Calu3 (cell line): ENCODE results near the gene SERPINF2. TPM values are rescaled to one million over a fixed set of nuclear protein-coding genes. Genes with fewer than 3 reads are reported as not detected.

ENCODE experiments used
- BruUV-seq: library from RNA; stranded (reverse); fragments of 400-500 nt; replicated peaks from 2 replicates; lab custom pipeline; 2021; lab: Mats Ljungman, UMichigan
- CTCF ChIA-PET: fragments of 300-600 bp; sonication (Branson Sonifier 250); formaldehyde crosslinking; loops from one replicate; lab custom pipeline; 2022; ENCODE audit warnings: antibody characterized with exemption; lab: Charles Lee
- DNase-seq: peaks from one replicate; pipeline ENCODE4 v3.0.0; 2022
- H3K27ac Mint-ChIP-seq: one replicate; pipeline ENCODE4 v1.8.0; 2022; ENCODE audit warnings: mixed read lengths; ENCODE audit not compliant: unreplicated experiment
- H3K27me3 Mint-ChIP-seq: one replicate; pipeline ENCODE4 v1.8.0; 2022; ENCODE audit warnings: mixed read lengths; ENCODE audit not compliant: unreplicated experiment
- H3K36me3 Mint-ChIP-seq: one replicate; pipeline ENCODE4 v1.8.0; 2022; ENCODE audit warnings: mild to moderate bottlenecking, moderate library complexity, mixed read lengths; ENCODE audit not compliant: insufficient read depth, unreplicated experiment
- H3K4me1 Mint-ChIP-seq: one replicate; pipeline ENCODE4 v1.8.0; 2022; ENCODE audit warnings: mild to moderate bottlenecking, low read depth, mixed read lengths; ENCODE audit not compliant: unreplicated experiment
- H3K4me3 Mint-ChIP-seq: one replicate; pipeline ENCODE4 v1.8.0; 2022; ENCODE audit warnings: mild to moderate bottlenecking, low read depth, moderate library complexity, mixed read lengths; ENCODE audit not compliant: unreplicated experiment
- H3K9me3 Mint-ChIP-seq: one replicate; pipeline ENCODE4 v1.8.0; 2022; ENCODE audit warnings: low read depth, mixed read lengths; ENCODE audit not compliant: unreplicated experiment
- intact Hi-C: fragments of 100-400 bp; cut with micrococcal nuclease; formaldehyde crosslinking; loops from one replicate; pipeline ENCODE4 v1.10.0; 2022; ENCODE audit not compliant: unreplicated experiment
- total RNA-seq: library from RNA; stranded (reverse); gene quantifications from 2 replicates; pipeline ENCODE4 v1.2.3, GENCODE V29; 2022
- TF ChIP-seq, protein P1 (sequence below): fragments of 200-600 bp; IDR thresholded peaks from one replicate; pipeline ENCODE4 v1.8.0; 2022; ENCODE audit warnings: antibody characterized with exemption; ENCODE audit not compliant: unreplicated experiment

SERPINF2 gene
- total RNA-seq, 1 experiment from 2014 or later, result 0.76 TPM

DNA sequence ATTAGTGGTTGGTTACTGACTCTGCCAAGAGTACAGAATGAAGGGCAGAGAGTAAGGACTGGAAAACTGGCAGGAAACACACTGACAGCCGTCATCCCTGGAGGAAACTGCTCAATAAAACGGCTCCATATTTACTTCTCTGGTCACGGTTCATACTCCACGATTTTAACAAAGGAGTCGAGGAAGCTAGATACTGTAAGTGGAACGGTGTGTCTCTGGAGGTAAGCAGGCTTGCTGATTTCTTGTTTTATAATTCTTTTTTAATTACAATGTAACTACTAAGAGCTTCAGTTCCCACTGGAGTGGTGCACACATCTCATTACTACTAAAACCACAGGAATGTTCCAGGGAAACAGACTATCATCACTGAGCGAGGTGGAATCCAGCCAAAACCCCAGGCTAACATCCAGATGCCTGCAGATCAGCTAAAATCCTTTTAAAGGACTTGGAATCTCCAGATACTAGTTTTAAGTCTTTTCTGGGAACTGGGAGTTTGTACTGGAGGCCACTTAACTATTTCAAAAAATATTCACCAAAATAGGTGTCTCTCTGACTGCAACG lies 37.0 kb downstream of the SERPINF2 start:
- H3K27ac Mint-ChIP-seq, result no peak overlapping the region
- TF ChIP-seq, protein P1, sequence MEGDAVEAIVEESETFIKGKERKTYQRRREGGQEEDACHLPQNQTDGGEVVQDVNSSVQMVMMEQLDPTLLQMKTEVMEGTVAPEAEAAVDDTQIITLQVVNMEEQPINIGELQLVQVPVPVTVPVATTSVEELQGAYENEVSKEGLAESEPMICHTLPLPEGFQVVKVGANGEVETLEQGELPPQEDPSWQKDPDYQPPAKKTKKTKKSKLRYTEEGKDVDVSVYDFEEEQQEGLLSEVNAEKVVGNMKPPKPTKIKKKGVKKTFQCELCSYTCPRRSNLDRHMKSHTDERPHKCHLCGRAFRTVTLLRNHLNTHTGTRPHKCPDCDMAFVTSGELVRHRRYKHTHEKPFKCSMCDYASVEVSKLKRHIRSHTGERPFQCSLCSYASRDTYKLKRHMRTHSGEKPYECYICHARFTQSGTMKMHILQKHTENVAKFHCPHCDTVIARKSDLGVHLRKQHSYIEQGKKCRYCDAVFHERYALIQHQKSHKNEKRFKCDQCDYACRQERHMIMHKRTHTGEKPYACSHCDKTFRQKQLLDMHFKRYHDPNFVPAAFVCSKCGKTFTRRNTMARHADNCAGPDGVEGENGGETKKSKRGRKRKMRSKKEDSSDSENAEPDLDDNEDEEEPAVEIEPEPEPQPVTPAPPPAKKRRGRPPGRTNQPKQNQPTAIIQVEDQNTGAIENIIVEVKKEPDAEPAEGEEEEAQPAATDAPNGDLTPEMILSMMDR, result no peak
- no peaks in the 10 kb centered on the region for H3K36me3 Mint-ChIP-seq
- CTCF ChIA-PET, result interaction anchor here (1.2 kb wide), 1 partner anchor 9 kb away, joined by 5 read pairs; no protein-coding TSS in a partner anchor
- no peaks in the 10 kb centered on the region for H3K4me1 Mint-ChIP-seq
- H3K4me3 Mint-ChIP-seq, result no peak overlapping the region
- DNase-seq, result no peak
- H3K27me3 Mint-ChIP-seq, result no peaks in the 10 kb centered on the region
- intact Hi-C loops, result no loop called here
- H3K9me3 Mint-ChIP-seq, result no peaks in the 10 kb centered on the region
- BruUV-seq, result no TSS peak

DNA sequence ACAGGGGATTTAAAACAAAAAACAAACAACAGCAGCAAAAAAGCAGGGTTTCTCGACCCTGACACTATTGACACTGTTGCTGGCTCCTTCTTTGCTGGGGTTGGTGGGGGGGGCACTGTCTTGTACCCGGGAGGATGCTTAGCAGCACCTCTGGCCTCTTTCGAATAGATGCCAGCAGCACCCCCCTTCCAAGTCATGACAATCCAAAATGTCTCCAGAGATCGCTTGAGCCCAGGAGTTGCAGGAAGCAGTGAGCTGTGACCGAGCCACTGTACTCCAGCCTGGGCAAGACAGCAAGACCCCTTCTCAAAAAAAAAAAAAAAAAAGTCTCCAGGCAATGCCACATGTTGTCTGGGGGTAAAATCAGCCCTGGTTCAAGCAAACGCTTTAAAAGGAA lies 39.5 kb downstream of the SERPINF2 start:
- CTCF ChIA-PET, result no interaction called here
- no peak for DNase-seq
- H3K27ac Mint-ChIP-seq, result no peak overlapping the region
- H3K4me3 Mint-ChIP-seq, result no peak overlapping the region
- H3K27me3 Mint-ChIP-seq, result no peaks in the 10 kb centered on the region
- H3K4me1 Mint-ChIP-seq, result peaks cover 2% of the 10 kb centered on the region
- TF ChIP-seq, protein P1, result no peak
- BruUV-seq, result no TSS peak
- H3K9me3 Mint-ChIP-seq, result no peaks in the 10 kb centered on the region
- intact Hi-C loops, result no loop called here
- H3K36me3 Mint-ChIP-seq, result peaks cover under 1% of the 10 kb centered on the region

DNA sequence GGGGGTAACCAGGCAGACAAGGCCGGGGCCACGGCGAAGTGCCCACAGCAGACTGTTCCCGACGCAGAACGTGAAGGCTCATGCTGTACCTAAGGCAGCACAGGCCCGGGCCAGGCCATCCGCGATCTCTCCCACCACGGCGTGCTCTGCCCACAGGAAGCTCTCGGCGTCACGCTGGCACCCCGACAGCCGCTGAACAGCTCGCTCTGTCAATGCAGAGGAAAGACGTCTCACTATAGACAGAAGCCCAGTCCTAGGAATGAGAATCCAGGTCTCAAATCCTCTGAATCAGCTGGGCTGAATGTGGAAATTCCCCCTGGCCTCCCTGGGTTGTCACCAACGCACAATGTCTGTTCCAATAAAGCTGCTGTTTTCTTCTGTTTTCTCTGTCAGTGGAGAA lies 40.6 kb downstream of the SERPINF2 start:
- H3K9me3 Mint-ChIP-seq, result no peaks in the 10 kb centered on the region
- DNase-seq, result no peak
- H3K4me1 Mint-ChIP-seq, result peaks cover 8% of the 10 kb centered on the region
- no peak overlapping the region for H3K27ac Mint-ChIP-seq
- no peak overlapping the region for H3K4me3 Mint-ChIP-seq
- CTCF ChIA-PET, result interaction anchor here (1.1 to 1.3 kb wide), 4 partner anchors 17 to 114 kb away, joined by 3 to 12 read pairs (median 5); no protein-coding TSS in a partner anchor
- intact Hi-C loops, result no loop called here
- H3K27me3 Mint-ChIP-seq, result no peaks in the 10 kb centered on the region
- TF ChIP-seq, protein P1, result no peak
- BruUV-seq, result no TSS peak
- peaks cover 7% of the 10 kb centered on the region for H3K36me3 Mint-ChIP-seq

DNA sequence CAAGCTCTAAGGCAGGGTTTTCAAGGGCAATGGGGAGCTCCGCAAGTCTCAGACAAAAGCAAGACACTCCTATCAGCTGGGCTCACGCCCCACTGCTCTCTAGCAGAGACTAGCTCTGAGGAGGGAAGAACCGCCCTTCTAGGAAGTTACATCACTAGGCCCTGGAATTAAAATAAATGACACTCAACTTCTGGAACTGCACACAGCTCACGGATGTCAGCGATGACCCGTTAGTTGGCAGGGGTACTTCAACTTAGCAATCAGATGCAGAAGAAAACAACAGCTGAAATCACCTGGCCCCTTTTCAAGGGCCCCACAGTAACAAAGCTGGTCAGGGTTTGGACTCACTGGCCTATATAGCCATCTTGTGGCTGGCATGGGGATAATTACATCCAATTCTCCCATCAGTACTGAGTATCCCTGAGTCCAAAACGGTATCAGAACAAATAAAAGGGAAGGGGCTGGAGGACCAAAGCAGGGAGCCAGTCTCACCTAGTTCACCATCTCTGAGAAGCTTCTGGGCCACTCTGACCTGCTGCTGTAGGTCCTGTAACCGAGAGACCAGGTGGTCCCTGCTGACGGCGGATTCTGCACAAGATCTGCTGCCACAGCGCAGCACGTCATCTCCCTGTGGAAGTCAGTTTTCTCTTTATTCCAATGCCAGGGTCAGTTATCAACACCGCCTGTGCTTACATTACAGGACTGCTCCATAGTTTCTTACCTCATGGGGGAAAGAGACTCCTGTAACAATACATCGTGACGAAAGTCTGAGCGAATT lies 41.4 kb downstream of the SERPINF2 start:
- Mint-ChIP-seq H3K36me3 (peaks cover 7% of the 10 kb centered on the region), H3K4me1 (peaks cover 8% of the 10 kb centered on the region), H3K4me3 (no peak overlapping the region), H3K9me3 (no peaks in the 10 kb centered on the region), H3K27me3 (no peaks in the 10 kb centered on the region), H3K27ac (no peak overlapping the region)
- CTCF ChIA-PET, result interaction anchor here (1.1 to 1.3 kb wide), 4 partner anchors 18 to 115 kb away, joined by 3 to 12 read pairs (median 5); no protein-coding TSS in a partner anchor
- TF ChIP-seq, protein P1, result no peak
- intact Hi-C loops, result no loop called here
- DNase-seq, result no peak
- BruUV-seq, result no TSS peak
